ENCODE results near the gene PALD1.

DNA sequence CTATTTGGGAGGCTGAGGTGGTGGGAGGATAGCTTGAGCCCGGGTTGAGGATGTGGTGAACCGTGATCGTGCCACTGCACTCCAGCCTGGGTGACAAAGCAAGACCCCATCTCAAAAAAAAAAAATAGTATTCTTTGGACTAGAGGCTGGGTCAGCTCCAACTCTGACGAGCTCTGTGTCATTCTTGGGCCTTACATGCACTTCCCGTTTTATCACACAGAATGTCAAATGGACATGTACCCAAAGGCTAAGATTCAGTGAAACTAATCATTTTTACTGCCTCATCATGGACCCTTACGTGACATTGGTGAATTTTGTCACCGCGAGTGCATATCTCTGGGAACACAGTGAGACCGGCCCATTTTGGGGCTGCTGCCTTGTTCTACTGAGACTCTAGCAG, 27.3 kb downstream of the PALD1 start:
- TF ChIP-seq CTCF (IDR thresholded peaks at IDR 0.05) (no peak), EP300 (IDR thresholded peaks at IDR 0.05) (no peak), POLR2A (IDR thresholded peaks at IDR 0.05) (no peak)

Data from tibial nerve (tissue), 4 donors.